Neuronal stem cell (in vitro differentiated cells): ENCODE measurements around the gene PGPEP1.
A peak's percentile ranks its signal among the peaks of the same experiment; 100 is the strongest.

Source experiments
- DNase-seq: peaks from one replicate; pipeline ENCODE4 v3.0.0-alpha.2; 2013; ENCODE audit warnings: low spot score
- H2AFZ ChIP-seq: one replicate; pipeline ENCODE4 v1.6.1; 2013; ENCODE audit warnings: mild to moderate bottlenecking, low read length, inconsistent platforms
- H2AK5ac ChIP-seq: 2 replicates; pipeline ENCODE4 v1.6.1; 2013; ENCODE audit warnings: low read depth, mild to moderate bottlenecking, inconsistent platforms, low read length, moderate library complexity, mixed read lengths
- H2BK120ac ChIP-seq: 2 replicates; pipeline ENCODE4 v1.6.1; 2013; ENCODE audit warnings: low read depth, mild to moderate bottlenecking, inconsistent platforms, low read length, moderate library complexity, mixed read lengths
- H2BK12ac ChIP-seq: one replicate; pipeline ENCODE4 v1.6.1; 2013; ENCODE audit warnings: low read length, inconsistent platforms
- H2BK15ac ChIP-seq: 2 replicates; pipeline ENCODE4 v1.6.1; 2013; ENCODE audit warnings: mild to moderate bottlenecking, low read length, inconsistent platforms, mixed read lengths
- H2BK5ac ChIP-seq: one replicate; pipeline ENCODE4 v1.6.1; 2013; ENCODE audit warnings: inconsistent platforms, mild to moderate bottlenecking, low read length, moderate library complexity
- H3K14ac ChIP-seq: one replicate; pipeline ENCODE4 v1.6.1; 2013; ENCODE audit warnings: low read length, inconsistent platforms
- H3K18ac ChIP-seq: 2 replicates; pipeline ENCODE4 v1.6.1; 2013; ENCODE audit warnings: low read length, inconsistent platforms
- H3K23ac ChIP-seq: 2 replicates; pipeline ENCODE4 v1.6.1; 2013; ENCODE audit warnings: low read depth, mild to moderate bottlenecking, mixed read lengths, low read length, inconsistent platforms; ENCODE audit not compliant: poor library complexity
- H3K27ac ChIP-seq: replicated peaks from 3 replicates; pipeline ENCODE4 v1.5.1; 2013; ENCODE audit warnings: low read length, inconsistent platforms
- H3K27me3 ChIP-seq, 3 experiments: 2 replicates each; pipeline ENCODE4 v1.6.1; 2013; ENCODE audit warnings: low read length in 3 of 3, mild to moderate bottlenecking in 2 of 3, inconsistent platforms in 1 of 3, low read depth in 1 of 3, mixed read lengths in 1 of 3, moderate library complexity in 1 of 3; ENCODE audit not compliant: control insufficient read depth in 3 of 3, insufficient read depth in 3 of 3
- H3K36me3 ChIP-seq, 2 donors: replicated peaks in 1 of 2; 2 replicates each; pipeline ENCODE4 v1.6.1; 2013; ENCODE audit warnings: low read length in 2 of 2; ENCODE audit not compliant: control insufficient read depth in 2 of 2, insufficient read depth in 2 of 2
- H3K4ac ChIP-seq: 2 replicates; pipeline ENCODE4 v1.6.1; 2013; ENCODE audit warnings: inconsistent platforms, mild to moderate bottlenecking, low read length, moderate library complexity
- H3K4me1 ChIP-seq, 2 donors: 1 replicate in 1 of 2; 2 replicates in 1 of 2; pipeline ENCODE4 v1.6.1; 2013; ENCODE audit warnings: low read length in 2 of 2, low read depth in 1 of 2; ENCODE audit not compliant: control insufficient read depth in 2 of 2, insufficient read depth in 1 of 2
- H3K4me2 ChIP-seq: one replicate; pipeline ENCODE4 v1.6.1; 2013; ENCODE audit warnings: mild to moderate bottlenecking, low read length, inconsistent platforms; ENCODE audit not compliant: insufficient read depth, poor library complexity, severe bottlenecking
- H3K4me3 ChIP-seq, 2 donors: 2 replicates each; pipeline ENCODE4 v1.5.1; 2013; ENCODE audit warnings: low read length in 2 of 2, mild to moderate bottlenecking in 2 of 2, inconsistent platforms in 1 of 2, moderate library complexity in 1 of 2
- H3K79me1 ChIP-seq: one replicate; pipeline ENCODE4 v1.6.1; 2013; ENCODE audit warnings: low read depth, mild to moderate bottlenecking, inconsistent platforms, low read length, moderate library complexity
- H3K9ac ChIP-seq: one replicate; pipeline ENCODE4 v1.6.1; 2013; ENCODE audit warnings: mild to moderate bottlenecking, low read depth, low read length, inconsistent platforms; ENCODE audit not compliant: poor library complexity
- H3K9me3 ChIP-seq, 2 donors: replicated peaks in 1 of 2; 2 replicates each; pipeline versions ENCODE3 to v1.6.1; 2013; ENCODE audit warnings: low read length in 2 of 2, mild to moderate bottlenecking in 2 of 2, inconsistent platforms in 1 of 2, low read depth in 1 of 2, mixed read lengths in 1 of 2, moderate library complexity in 1 of 2; ENCODE audit not compliant: control insufficient read depth in 2 of 2, insufficient read depth in 1 of 2
- H4K8ac ChIP-seq: one replicate; pipeline ENCODE4 v1.6.1; 2013; ENCODE audit warnings: low read depth, mild to moderate bottlenecking, inconsistent platforms, low read length, moderate library complexity
- H4K91ac ChIP-seq: one replicate; pipeline ENCODE4 v1.6.1; 2013; ENCODE audit warnings: low read length, low read depth, mild to moderate bottlenecking, inconsistent platforms; ENCODE audit not compliant: poor library complexity
- WGBS, 2 donors: extraction: QIAGEN DNeasy Blood & Tissue Kit; methylation state at CpG; one replicate each; pipeline ENCODE4 v1.1.7; 2013; ENCODE audit warnings: missing lambda C conversion rate in 2 of 2, mixed read lengths in 1 of 2; ENCODE audit not compliant: insufficient read length in 2 of 2, insufficient replicate concordance in 1 of 2; ENCODE audit errors: extremely low coverage in 2 of 2; 5-methylcytosine and 5-hydroxymethylcytosine counted together

PGPEP1 gene

DNA sequence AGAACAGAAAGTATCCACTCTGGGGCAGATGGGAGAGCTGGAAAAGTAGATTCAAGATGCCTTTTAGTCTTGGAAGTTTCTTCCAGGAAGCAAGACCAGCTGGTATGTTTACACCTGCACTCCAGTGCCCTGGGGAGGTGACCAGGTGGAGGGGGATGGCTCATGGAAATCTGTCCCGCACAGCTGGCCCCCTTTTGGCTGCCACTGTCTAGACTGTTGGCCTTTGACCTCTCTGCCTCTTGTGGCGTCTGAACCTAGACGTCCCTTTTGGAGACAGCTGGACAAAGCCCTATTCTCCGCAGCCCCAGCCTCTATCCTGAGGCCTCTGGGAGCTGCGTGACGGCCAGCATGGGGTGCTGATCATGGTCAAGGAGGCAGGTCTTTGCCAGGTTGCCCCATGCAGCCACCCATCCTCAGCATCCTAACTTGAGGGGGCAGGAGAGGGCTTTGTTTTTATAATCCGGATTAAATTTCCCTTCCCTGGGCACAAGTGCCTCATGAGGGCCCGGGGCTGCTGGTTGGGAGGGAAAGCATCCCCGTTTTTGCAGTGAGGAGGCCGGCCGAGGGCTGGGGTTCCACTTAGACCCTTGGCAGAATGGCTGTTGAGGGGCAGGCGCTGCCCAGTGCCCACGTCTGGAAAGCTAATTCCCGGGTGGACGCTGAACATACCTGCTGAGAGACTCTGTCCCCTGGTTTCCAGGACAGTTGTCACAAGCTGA lies 28.3 kb downstream of the PGPEP1 start:
- H3K79me1 ChIP-seq = no peaks in the 10 kb centered on the region
- H3K27ac ChIP-seq = no peak overlapping the region
- H3K36me3 ChIP-seq = no peaks in the 10 kb centered on the region
- no peak overlapping the region for H3K14ac ChIP-seq
- no peak overlapping the region for H2BK12ac ChIP-seq
- DNase-seq = no peak
- H2BK15ac ChIP-seq = no peak overlapping the region
- no peak overlapping the region for H3K4me3 ChIP-seq
- H2BK5ac ChIP-seq = no peak overlapping the region
- H3K4me2 ChIP-seq = no peak overlapping the region
- no peak overlapping the region for H2BK120ac ChIP-seq
- H3K23ac ChIP-seq = no peak overlapping the region
- H2AFZ ChIP-seq = no peak overlapping the region
- H4K8ac ChIP-seq = no peak overlapping the region
- peak overlapping the region; percentile 31 for H3K9ac ChIP-seq
- no peak overlapping the region for H2AK5ac ChIP-seq
- H3K27me3 ChIP-seq = peaks cover 0 to 2% (median 0%) of the 10 kb centered on the region in 3 experiments
- peaks cover 0 to 3% of the 10 kb centered on the region in 2 donors for H3K9me3 ChIP-seq
- no peak overlapping the region for H3K18ac ChIP-seq
- H3K4ac ChIP-seq = no peak overlapping the region
- WGBS, 2 donors = no CpG with 5 or more reads among the region's 15 CpGs
- H3K4me1 ChIP-seq = peaks cover 21 to 43% of the 10 kb centered on the region in 2 donors
- no peak overlapping the region for H4K91ac ChIP-seq

DNA sequence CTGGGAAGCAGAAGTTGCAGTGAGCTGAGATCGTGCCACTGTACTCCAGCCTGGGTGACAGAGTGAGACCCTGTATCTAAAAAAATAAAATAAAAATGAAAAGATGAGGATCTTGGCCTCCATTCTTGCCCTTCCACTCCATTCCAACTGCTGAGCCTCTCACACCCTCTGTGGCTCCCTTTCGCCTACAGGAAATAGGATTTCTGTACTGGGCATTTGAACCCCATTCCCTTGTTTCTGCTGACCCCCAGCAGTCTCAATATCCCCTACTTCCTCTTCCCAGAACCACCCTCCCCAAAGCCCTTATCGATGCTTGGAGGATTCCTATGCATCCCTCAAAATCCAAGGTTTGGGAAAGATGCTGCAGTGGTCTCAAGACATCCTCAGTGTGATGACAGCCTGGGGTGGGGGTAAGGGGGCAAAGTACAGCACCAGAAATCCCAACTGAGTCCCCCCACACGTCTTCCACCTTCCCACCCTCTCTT lies 33.1 kb downstream of the PGPEP1 start:
- H3K4ac ChIP-seq = no peak overlapping the region
- H2AK5ac ChIP-seq = no peak overlapping the region
- H4K8ac ChIP-seq = no peak overlapping the region
- H3K9me3 ChIP-seq = no peaks in the 10 kb centered on the region
- H4K91ac ChIP-seq = no peak overlapping the region
- H3K23ac ChIP-seq = no peak overlapping the region
- DNase-seq = no peak
- H3K4me3 ChIP-seq = no peak overlapping the region
- H2BK12ac ChIP-seq = no peak overlapping the region
- H3K14ac ChIP-seq = no peak overlapping the region
- no peaks in the 10 kb centered on the region for H3K36me3 ChIP-seq
- no peaks in the 10 kb centered on the region for H3K79me1 ChIP-seq
- no peaks in the 10 kb centered on the region for H3K27me3 ChIP-seq
- H3K18ac ChIP-seq = peak overlapping the region; percentile 6
- no peak overlapping the region for H3K9ac ChIP-seq
- H3K4me1 ChIP-seq = peaks cover 21 to 31% of the 10 kb centered on the region in 2 donors
- H2BK5ac ChIP-seq = peak overlapping the region; percentile 27
- no peak overlapping the region for H2BK120ac ChIP-seq
- no CpG with 5 or more reads among the region's 4 CpGs for WGBS, 2 donors
- H2BK15ac ChIP-seq = no peak overlapping the region
- no peak overlapping the region for H3K4me2 ChIP-seq
- H2AFZ ChIP-seq = no peak overlapping the region
- peak overlapping the region; percentile 33 for H3K27ac ChIP-seq

DNA sequence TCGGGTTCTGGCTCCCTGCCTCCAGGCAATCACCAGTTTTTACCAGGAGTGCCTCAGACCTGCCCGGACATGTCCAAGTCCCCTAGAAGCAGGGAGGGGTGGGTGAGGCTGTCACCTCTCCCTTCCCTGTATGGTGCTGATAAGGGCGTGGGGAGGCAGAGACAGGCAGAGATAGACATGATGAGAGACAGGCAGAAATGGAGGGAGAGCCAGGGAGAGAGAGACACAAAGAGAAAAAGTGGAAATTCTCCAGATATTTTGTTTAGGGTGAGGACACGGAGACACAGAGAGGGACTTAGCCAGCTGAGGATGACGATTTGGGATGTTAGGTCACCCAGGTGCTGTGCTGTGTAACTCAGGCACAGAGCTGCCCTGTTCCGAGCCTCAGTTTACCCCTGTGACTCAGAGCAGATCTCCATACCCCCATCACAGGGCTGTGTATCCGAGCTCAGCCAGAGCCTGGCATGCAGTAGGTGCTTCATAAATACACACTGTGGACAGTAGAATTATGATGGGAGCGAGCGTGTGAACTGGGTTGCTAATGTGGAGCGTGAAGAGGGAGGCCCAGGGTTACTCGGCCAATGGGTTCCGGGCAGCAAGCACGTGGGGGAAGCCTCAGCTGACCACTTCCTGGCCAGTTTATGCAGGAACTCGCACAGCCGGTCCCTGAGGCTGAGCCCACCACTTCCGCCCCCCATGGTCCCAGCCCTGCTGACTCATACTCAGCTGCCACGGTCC lies 33.7 kb downstream of the PGPEP1 start:
- H3K9me3 ChIP-seq = no peaks in the 10 kb centered on the region
- no peak overlapping the region for H2BK12ac ChIP-seq
- H4K91ac ChIP-seq = peak overlapping the region; percentile 13
- no peaks in the 10 kb centered on the region for H3K79me1 ChIP-seq
- H4K8ac ChIP-seq = no peak overlapping the region
- H2BK120ac ChIP-seq = peak overlapping the region; percentile 38
- WGBS, 2 donors = no CpG with 5 or more reads among the region's 17 CpGs
- H3K27me3 ChIP-seq = no peaks in the 10 kb centered on the region
- H3K4me3 ChIP-seq = no peak overlapping the region
- H3K4me1 ChIP-seq = peaks cover 19 to 25% of the 10 kb centered on the region in 2 donors
- no peak overlapping the region for H3K23ac ChIP-seq
- H2BK15ac ChIP-seq = no peak overlapping the region
- H3K9ac ChIP-seq = no peak overlapping the region
- no peak overlapping the region for H3K4ac ChIP-seq
- H2AK5ac ChIP-seq = peak overlapping the region; percentile 34
- H3K18ac ChIP-seq = peak overlapping the region; percentile 71
- no peak for DNase-seq
- no peak overlapping the region for H3K4me2 ChIP-seq
- no peak overlapping the region for H3K14ac ChIP-seq
- peak overlapping the region; percentile 51 for H2AFZ ChIP-seq
- H2BK5ac ChIP-seq = peak overlapping the region; percentile 27
- H3K36me3 ChIP-seq = no peaks in the 10 kb centered on the region
- peak overlapping the region; percentile 45 for H3K27ac ChIP-seq

- no CpG with 5 or more reads among the region's 6 CpGs for WGBS, 2 donors
- Histone ChIP-seq H3K18ac (no peak overlapping the region), H3K9me3 (no peaks in the 10 kb centered on the region), H3K36me3 (no peaks in the 10 kb centered on the region), H3K14ac (no peak overlapping the region), H2BK12ac (no peak overlapping the region), H4K8ac (no peak overlapping the region), H2BK120ac (no peak overlapping the region), H4K91ac (no peak overlapping the region), H2AFZ (no peak overlapping the region), H2AK5ac (no peak overlapping the region), H2BK5ac (no peak overlapping the region), H3K27me3 (no peaks in the 10 kb centered on the region), H3K4me2 (no peak overlapping the region), H3K4me1 (peaks cover 16 to 17% of the 10 kb centered on the region in 2 donors), H3K23ac (no peak overlapping the region), H3K9ac (no peak overlapping the region), H3K4ac (no peak overlapping the region), H3K4me3 (no peak overlapping the region), H3K27ac (no peak overlapping the region), H3K79me1 (no peaks in the 10 kb centered on the region), H2BK15ac (no peak overlapping the region)
- DNase-seq = no peak
These were observed 36.6 kb downstream of the PGPEP1 start for GRCh38 chr19:18377026-18377425.
